ENCODE data around the gene PLEKHO2.

Gene PLEKHO2

DNA sequence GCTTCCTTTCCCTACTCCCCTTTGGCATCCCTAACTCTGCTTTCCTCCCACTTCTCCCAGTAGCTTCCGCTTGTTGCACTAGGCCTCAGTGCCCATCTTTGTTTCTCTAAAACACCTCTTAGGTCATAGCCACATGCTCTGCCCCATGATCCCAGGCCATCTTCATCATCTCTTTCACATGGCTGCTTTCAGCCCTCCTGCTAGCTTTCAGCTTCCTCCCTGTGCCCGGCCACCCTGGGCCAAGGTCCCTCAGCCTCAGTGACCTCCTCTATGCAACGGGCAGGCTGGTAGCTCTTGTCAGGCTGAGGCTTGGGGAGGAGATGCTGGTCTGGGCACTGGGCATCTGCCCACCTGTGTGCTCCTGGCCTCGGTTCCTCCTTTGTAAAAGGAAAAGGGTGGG is 2.3 kb downstream of the PLEKHO2 start:
- Histone ChIP-seq H3K27ac (ENCODE audit: low read depth, low read length) (no peak overlapping the region), H3K9me3 (ENCODE audit: insufficient read depth, low read length) (no peaks in the 10 kb centered on the region), H3K4me3 (ENCODE audit: insufficient read depth, low read length, poor library complexity, severe bottlenecking) (no peak overlapping the region), H4K20me1 (ENCODE audit: low read depth, low read length) (no peaks in the 10 kb centered on the region), H2AFZ (ENCODE audit: low read depth, low read length, severe bottlenecking) (no peak overlapping the region), H3K9ac (ENCODE audit: low read length) (no peak overlapping the region), H3K79me2 (ENCODE audit: insufficient read depth, low read length) (peaks cover 23% of the 10 kb centered on the region), H3K36me3 (ENCODE audit: low read length) (no peaks in the 10 kb centered on the region), H3K27me3 (ENCODE audit: low read length) (no peaks in the 10 kb centered on the region), H3F3A (ENCODE audit: insufficient read depth) (peaks cover 10% of the 10 kb centered on the region; the same call in 1 of the 2 replicates), H3K9me2 (replicated peaks; ENCODE audit: insufficient read depth, low read length) (no peaks in the 10 kb centered on the region), H3K4me2 (ENCODE audit: low read depth, low read length, poor library complexity, severe bottlenecking) (no peak overlapping the region)
- no peak for TF ChIP-seq EZH2phosphoT487 (conservative IDR thresholded peaks at IDR 0.05; ENCODE audit: low read length)
- TF ChIP-seq CTCF (IDR thresholded peaks at IDR 0.05; ENCODE audit: insufficient read depth, low read length, poor library complexity, severe bottlenecking), result no peak

DNA sequence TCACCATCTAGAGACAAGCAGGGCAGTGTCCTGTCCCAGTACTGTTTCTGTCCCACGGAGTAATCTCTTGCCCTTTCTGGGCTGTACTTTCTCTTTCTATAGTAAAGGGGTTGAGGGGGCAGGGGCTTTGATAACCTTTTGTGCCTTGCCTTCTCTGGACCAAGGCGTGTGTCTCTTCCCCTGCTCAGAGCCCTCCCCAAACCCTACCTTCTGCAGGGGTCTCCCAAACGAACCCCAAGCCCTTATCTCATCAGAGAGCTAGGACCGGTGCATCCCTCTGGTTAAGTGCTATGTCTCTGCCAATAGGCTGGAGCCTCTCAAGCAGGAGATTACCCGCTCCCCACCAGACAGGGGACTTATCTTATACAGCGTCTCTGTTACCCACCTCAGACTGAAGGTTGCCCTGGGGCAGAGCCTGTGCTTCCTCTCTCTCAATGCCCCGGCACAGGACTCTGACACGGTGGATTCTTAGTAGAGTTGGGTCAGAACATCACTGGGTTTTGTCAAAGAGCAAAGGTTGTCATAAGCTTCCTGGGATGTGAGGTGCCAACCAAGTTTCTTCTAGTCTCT is 2.9 kb downstream of the PLEKHO2 start:
- peak overlapping the region; percentile 21 for H3K4me2 ChIP-seq (ENCODE audit: low read depth, low read length, poor library complexity, severe bottlenecking)
- H3K4me3 ChIP-seq (ENCODE audit: insufficient read depth, low read length, poor library complexity, severe bottlenecking), result no peak overlapping the region
- H3K27ac ChIP-seq (ENCODE audit: low read depth, low read length), result no peak overlapping the region
- no peaks in the 10 kb centered on the region for H3K36me3 ChIP-seq (ENCODE audit: low read length)
- no peaks in the 10 kb centered on the region for H3K9me2 ChIP-seq (replicated peaks; ENCODE audit: insufficient read depth, low read length)
- no peak overlapping the region; the same call in 1 of the 2 replicates for H3K9ac ChIP-seq (ENCODE audit: low read length)
- H3K9me3 ChIP-seq (ENCODE audit: insufficient read depth, low read length), result no peaks in the 10 kb centered on the region
- peaks cover 6% of the 10 kb centered on the region; the same call in 1 of the 2 replicates for H3F3A ChIP-seq (ENCODE audit: insufficient read depth)
- TF ChIP-seq CTCF (IDR thresholded peaks at IDR 0.05; ENCODE audit: insufficient read depth, low read length, poor library complexity, severe bottlenecking) (no peak), EZH2phosphoT487 (conservative IDR thresholded peaks at IDR 0.05; ENCODE audit: low read length) (no peak)
- H3K27me3 ChIP-seq (ENCODE audit: low read length), result no peaks in the 10 kb centered on the region
- H4K20me1 ChIP-seq (ENCODE audit: low read depth, low read length), result no peaks in the 10 kb centered on the region
- peaks cover 23% of the 10 kb centered on the region for H3K79me2 ChIP-seq (ENCODE audit: insufficient read depth, low read length)
- no peak overlapping the region for H2AFZ ChIP-seq (ENCODE audit: low read depth, low read length, severe bottlenecking)

DNA sequence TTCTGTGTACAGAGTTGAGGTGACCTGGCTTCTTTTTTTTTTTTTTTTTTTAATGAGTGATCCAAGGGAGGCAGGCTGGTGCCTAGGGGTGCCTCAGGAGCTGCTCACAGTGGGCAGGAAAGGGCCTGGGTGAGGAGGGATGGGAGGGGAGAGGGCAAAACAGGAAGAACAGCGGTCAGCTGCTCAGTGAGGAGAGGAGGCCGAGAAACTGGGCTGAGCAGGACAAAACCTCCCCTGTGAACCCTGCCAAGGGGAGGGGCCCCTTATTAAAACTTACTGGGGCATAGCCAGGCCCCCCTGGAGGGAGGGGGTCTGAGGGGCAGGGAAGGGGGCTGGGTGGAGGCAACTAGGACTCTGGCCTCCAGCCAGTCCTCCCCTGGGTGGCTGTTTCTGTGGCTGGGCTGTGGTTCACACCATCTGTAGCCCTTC is 3.5 kb downstream of the PLEKHO2 start:
- Histone ChIP-seq H3K4me3 (ENCODE audit: insufficient read depth, low read length, poor library complexity, severe bottlenecking) (no peak overlapping the region), H3K36me3 (ENCODE audit: low read length) (no peaks in the 10 kb centered on the region), H3K9me3 (ENCODE audit: insufficient read depth, low read length) (no peaks in the 10 kb centered on the region), H3K27ac (ENCODE audit: low read depth, low read length) (no peak overlapping the region), H3F3A (ENCODE audit: insufficient read depth) (peaks cover 4% of the 10 kb centered on the region; the same call in 1 of the 2 replicates), H4K20me1 (ENCODE audit: low read depth, low read length) (no peaks in the 10 kb centered on the region), H3K9me2 (replicated peaks; ENCODE audit: insufficient read depth, low read length) (no peaks in the 10 kb centered on the region), H3K79me2 (ENCODE audit: insufficient read depth, low read length) (peaks cover 23% of the 10 kb centered on the region), H3K27me3 (ENCODE audit: low read length) (no peaks in the 10 kb centered on the region), H3K4me2 (ENCODE audit: low read depth, low read length, poor library complexity, severe bottlenecking) (peak overlapping the region; percentile 21), H3K9ac (ENCODE audit: low read length) (no peak overlapping the region; the same call in 1 of the 2 replicates), H2AFZ (ENCODE audit: low read depth, low read length, severe bottlenecking) (no peak overlapping the region)
- no peak for TF ChIP-seq CTCF (IDR thresholded peaks at IDR 0.05; ENCODE audit: insufficient read depth, low read length, poor library complexity, severe bottlenecking)
- no peak for TF ChIP-seq EZH2phosphoT487 (conservative IDR thresholded peaks at IDR 0.05; ENCODE audit: low read length)
